Measurements from ENCODE around the gene TRMT112. TPM values are rescaled to one million over a fixed set of nuclear protein-coding genes. Genes with fewer than 3 reads are reported as not detected.
A peak's percentile ranks its signal among the peaks of the same experiment; 100 is the strongest.

The TRMT112 gene
- total RNA-seq, 3 donors from 2014 or later, result 206 to 266 (median 262) TPM

DNA sequence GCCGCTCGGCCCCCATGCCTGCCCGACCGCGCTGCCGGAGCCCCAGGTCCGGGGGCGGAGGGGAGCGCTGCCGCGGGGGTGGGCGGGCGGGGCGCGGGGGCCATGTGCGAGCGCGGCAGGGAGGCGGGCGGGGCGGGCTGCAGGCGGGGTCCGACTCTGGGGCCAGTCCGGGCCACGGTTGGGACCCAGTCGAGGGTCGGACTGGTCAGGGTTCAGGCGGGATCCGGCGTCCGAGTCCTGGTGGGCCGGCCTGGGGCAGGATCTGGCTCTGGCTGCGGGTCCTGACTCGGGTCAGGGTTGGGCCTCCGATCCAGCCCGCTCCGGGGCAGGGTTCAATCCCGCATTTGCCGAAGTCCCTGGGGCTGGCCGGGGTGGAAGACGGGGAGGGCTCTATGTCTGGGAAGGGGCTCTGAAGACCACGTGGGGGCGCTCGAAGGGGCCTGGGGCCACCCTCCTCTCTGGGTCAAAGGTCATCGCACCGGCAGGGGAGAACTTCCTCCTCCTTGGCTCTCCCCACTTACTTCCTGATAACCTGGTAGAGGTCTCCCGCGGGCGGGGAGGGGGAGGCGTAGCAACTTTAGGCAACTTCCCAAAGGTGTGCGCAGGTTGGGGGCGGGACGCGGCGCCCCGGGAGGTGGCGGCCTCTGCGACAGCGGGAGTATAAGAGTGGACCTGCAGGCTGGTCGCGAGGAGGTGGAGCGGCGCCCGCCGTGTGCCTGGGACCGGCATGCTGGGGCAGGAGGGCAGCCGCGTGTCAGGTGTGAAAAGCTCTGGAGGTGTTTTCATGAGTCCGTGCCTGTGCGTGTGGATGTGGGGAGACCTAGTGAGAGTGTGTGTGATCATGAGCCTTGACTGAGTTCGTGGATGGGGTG, 11.4 kb downstream of the TRMT112 start:
- no peak for DNase-seq (ENCODE audit: low spot score in 2 of 2)
- intact Hi-C loops (cut with DNase I; ENCODE audit: low total_unique reads), result no loop called here
- TF ChIP-seq, protein P1, sequence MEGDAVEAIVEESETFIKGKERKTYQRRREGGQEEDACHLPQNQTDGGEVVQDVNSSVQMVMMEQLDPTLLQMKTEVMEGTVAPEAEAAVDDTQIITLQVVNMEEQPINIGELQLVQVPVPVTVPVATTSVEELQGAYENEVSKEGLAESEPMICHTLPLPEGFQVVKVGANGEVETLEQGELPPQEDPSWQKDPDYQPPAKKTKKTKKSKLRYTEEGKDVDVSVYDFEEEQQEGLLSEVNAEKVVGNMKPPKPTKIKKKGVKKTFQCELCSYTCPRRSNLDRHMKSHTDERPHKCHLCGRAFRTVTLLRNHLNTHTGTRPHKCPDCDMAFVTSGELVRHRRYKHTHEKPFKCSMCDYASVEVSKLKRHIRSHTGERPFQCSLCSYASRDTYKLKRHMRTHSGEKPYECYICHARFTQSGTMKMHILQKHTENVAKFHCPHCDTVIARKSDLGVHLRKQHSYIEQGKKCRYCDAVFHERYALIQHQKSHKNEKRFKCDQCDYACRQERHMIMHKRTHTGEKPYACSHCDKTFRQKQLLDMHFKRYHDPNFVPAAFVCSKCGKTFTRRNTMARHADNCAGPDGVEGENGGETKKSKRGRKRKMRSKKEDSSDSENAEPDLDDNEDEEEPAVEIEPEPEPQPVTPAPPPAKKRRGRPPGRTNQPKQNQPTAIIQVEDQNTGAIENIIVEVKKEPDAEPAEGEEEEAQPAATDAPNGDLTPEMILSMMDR (IDR thresholded peaks at IDR 0.05), result no peak
- peak in 1 of 3 donors; percentile 26 for TF ChIP-seq POLR2AphosphoS5 (IDR thresholded peaks at IDR 0.05)
- TF ChIP-seq POLR2A (IDR thresholded peaks at IDR 0.05), result no peak
- H3K27me3 ChIP-seq, result no peaks in the 10 kb centered on the region
- H3K4me1 ChIP-seq, result peaks cover 5 to 10% of the 10 kb centered on the region in 2 donors
- peak overlapping the region; percentile 62 to 75 (median 69) for H3K4me3 ChIP-seq
- peak overlapping the region; percentile 89 to 90 for H3K27ac ChIP-seq
- no peaks in the 10 kb centered on the region for H3K36me3 ChIP-seq
- no peaks in the 10 kb centered on the region for H3K9me3 ChIP-seq

DNA sequence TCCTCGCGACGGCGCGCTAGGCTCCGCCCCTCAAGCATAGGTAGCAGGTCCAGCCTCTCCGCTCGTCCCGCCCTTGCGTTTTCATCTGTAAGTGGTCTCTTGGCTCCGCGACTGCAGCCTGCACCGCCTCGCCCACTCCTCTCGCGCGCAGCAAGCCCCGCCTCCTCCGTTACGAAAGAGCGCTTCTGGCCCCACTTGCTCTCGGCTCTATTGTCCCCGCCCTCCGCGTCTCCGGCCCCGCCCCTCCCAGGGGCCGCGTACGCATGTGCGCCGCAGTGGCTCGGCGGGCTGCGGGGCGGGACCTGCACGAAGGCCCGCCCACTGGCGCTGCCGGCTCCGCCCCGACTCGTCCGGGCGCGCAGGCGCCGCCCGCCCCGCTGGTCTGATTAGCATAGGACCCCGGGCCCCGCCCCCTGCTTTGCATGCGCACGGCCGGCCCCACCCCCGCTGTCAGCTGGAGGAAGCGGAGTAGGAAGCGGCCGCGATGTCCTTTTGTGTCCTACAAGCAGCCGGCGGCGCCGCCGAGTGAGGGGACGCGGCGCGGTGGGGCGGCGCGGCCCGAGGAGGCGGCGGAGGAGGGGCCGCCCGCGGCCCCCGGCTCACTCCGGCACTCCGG, 12.2 kb downstream of the TRMT112 start, which contains the start of gene ESRRA:
ESRRA (plus strand) TSS at position 450 of the 616 bp plus-strand sequence. CDS start 1,656 bp downstream, outside the sequence.
- peak; percentile 99 to 100 for DNase-seq (ENCODE audit: low spot score in 2 of 2)
- H3K4me1 ChIP-seq, result peaks cover 9 to 16% of the 10 kb centered on the region in 2 donors
- H3K4me3 ChIP-seq, result peak within 1 kb of the TSS; percentile 62 to 75 (median 69)
- TF ChIP-seq POLR2AphosphoS5 (IDR thresholded peaks at IDR 0.05) (peak in 1 of 3 donors; percentile 68), POLR2A (IDR thresholded peaks at IDR 0.05) (no peak)
- TF ChIP-seq, protein P1 (IDR thresholded peaks at IDR 0.05), result no peak
- H3K27ac ChIP-seq, result peak within 1 kb of the TSS; percentile 89 to 90
- peaks cover 0 to 7% of the 10 kb centered on the region in 2 donors for H3K27me3 ChIP-seq
- intact Hi-C loops (cut with DNase I; ENCODE audit: low total_unique reads), result no loop called here
- H3K9me3 ChIP-seq, result no peaks in the 10 kb centered on the region
- H3K36me3 ChIP-seq, result no peaks in the 10 kb centered on the region

DNA sequence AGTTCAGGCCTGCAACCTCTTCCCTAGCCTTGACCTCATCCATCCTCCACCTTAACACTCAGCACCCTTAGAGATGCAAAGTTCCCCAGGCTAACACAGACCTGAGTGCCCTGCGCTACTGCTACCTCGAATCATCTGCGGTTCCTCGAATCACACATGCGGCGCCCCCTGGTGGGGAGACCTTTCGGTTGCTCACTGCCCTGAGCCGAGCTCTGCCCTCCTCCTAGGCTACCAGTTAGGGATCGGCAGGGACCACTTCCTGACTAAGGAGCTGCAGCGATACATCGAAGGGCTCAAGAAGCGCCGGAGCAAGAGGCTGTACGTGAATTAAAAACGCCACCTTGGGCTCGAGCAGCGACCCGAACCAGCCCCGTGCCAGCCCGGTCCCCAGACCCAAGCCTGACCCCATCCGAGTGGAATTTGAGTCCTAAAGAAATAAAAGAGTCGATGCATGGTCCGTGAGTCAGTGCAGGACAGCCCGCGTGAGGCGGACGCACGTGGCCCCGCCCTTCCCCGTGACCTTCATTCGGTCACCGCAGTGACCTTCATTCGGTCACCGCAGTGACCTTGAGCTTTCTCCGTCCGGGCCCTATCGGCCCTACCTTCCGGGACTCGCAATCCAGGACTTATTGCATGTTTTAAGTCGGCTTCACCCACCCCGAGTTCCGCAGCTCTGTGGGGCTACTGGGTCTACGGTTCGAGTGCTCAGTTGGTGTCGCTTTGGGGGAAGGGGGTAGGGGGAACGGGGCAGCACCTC, 12.9 kb downstream of the TRMT112 start:
- Histone ChIP-seq H3K36me3 (no peaks in the 10 kb centered on the region), H3K27ac (peak overlapping the region; percentile 89 to 90), H3K9me3 (no peaks in the 10 kb centered on the region), H3K4me1 (peaks cover 15 to 23% of the 10 kb centered on the region in 2 donors), H3K4me3 (peak overlapping the region; percentile 62 to 75 (median 69)), H3K27me3 (peaks cover 0 to 14% of the 10 kb centered on the region in 2 donors)
- peak; percentile 84 to 94 for DNase-seq (ENCODE audit: low spot score in 2 of 2)
- peak in 2 of 3 donors; percentile 13 to 56 for TF ChIP-seq POLR2AphosphoS5 (IDR thresholded peaks at IDR 0.05)
- no peak for TF ChIP-seq POLR2A (IDR thresholded peaks at IDR 0.05)
- TF ChIP-seq, protein P1 (IDR thresholded peaks at IDR 0.05), result peak; percentile 68 to 94 (median 89)
- intact Hi-C loops (cut with DNase I; ENCODE audit: low total_unique reads), result no loop called here

DNA sequence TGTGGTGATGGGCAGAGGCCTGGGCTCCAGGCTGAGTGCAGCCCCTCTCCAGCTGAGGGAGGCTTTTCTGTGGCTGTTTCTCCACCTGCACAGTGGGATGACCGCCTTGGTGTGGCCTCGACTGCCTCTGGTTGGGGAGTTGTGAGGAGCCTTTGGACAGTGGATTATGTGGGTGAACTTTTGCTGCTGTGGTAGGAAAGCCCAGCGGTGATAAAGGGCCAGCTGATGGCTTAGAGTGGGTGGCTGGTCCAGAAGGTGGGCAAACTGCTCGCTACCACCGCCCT, 13.4 kb downstream of the TRMT112 start:
- H3K9me3 ChIP-seq, result no peaks in the 10 kb centered on the region
- H3K4me3 ChIP-seq, result peak overlapping the region; percentile 62 to 75 (median 69)
- H3K27ac ChIP-seq, result peak overlapping the region; percentile 89 to 90
- peaks cover 3 to 18% of the 10 kb centered on the region in 2 donors for H3K27me3 ChIP-seq
- no peak for DNase-seq (ENCODE audit: low spot score in 2 of 2)
- intact Hi-C loops (cut with DNase I; ENCODE audit: low total_unique reads), result no loop called here
- H3K36me3 ChIP-seq, result no peaks in the 10 kb centered on the region
- H3K4me1 ChIP-seq, result peaks cover 20 to 23% of the 10 kb centered on the region in 2 donors
- TF ChIP-seq, protein P1 (IDR thresholded peaks at IDR 0.05), result no peak
- no peak for TF ChIP-seq POLR2A (IDR thresholded peaks at IDR 0.05)
- TF ChIP-seq POLR2AphosphoS5 (IDR thresholded peaks at IDR 0.05), result no peak
